Progenitor cell of endocrine pancreas (in vitro differentiated cells): Measurements from ENCODE around the gene MPP3. TPM values are rescaled to one million over a fixed set of nuclear protein-coding genes. Genes with fewer than 3 reads are reported as not detected.
A peak's percentile ranks its signal among the peaks of the same experiment; 100 is the strongest.
"Not testable (repeated sequence)": the region's sequence is repeated elsewhere in the genome, so short reads cannot be mapped to it uniquely, and the experiment has no call there.

Source experiments
- DNase-seq: peaks from one replicate; pipeline ENCODE4 v3.0.0; 2021; ENCODE audit warnings: low spot score; ENCODE audit not compliant: unreplicated experiment
- H3K27ac Mint-ChIP-seq: 2 replicates; pipeline ENCODE4 v1.8.0; 2021; ENCODE audit warnings: mild to moderate bottlenecking, moderate library complexity, mixed read lengths
- H3K27me3 Mint-ChIP-seq: 2 replicates; pipeline ENCODE4 v1.8.0; 2021; ENCODE audit warnings: mixed read lengths
- H3K36me3 Mint-ChIP-seq: 2 replicates; pipeline ENCODE4 v1.8.0; 2022; ENCODE audit warnings: mixed read lengths; ENCODE audit not compliant: insufficient read depth
- H3K4me1 Mint-ChIP-seq: 2 replicates; pipeline ENCODE4 v1.8.0; 2021; ENCODE audit warnings: low read depth, mixed read lengths
- H3K4me3 Mint-ChIP-seq: 2 replicates; pipeline ENCODE4 v1.8.0; 2021; ENCODE audit warnings: low read depth, mild to moderate bottlenecking, moderate library complexity, mixed read lengths
- H3K9me3 Mint-ChIP-seq: 2 replicates; pipeline ENCODE4 v1.8.0; 2021; ENCODE audit warnings: low read depth, mixed read lengths
- CTCF ChIP-seq: fragments of 200-600 bp; sonication (generic); IDR thresholded peaks from one replicate; pipeline ENCODE4 v1.5.0; 2021; ENCODE audit warnings: antibody characterized with exemption, mild to moderate bottlenecking; ENCODE audit not compliant: unreplicated experiment
- total RNA-seq: library from RNA; stranded (reverse); gene quantifications from 2 replicates; pipeline ENCODE4 v1.2.1, GENCODE V29; 2021

The MPP3 gene
- total RNA-seq, 1 donor from 2014 or later, result 12.6 TPM

DNA sequence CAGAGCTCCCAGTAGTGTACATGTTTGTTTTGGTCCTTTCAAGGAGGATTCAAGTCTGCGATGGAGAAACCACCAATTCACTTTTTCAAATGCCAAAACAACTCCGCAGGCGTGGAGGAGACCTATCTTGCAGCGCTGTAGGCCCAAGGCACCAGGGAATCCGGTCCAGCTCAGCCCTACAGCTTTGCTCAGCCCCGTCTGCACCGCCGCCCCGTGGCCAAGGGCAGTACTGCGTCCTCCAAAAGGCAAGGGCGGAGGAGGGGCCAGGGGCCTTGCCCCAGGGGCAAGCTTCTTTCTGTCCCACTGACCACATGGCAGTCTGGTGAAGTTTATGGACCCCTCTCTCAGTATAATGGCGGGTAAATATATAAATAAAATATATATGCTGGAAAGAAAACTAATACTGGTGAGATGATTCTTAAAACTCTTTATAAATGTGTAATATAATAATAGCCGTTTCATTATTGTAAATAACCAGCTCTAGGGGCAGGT lies 13.3 kb upstream of the MPP3 start:
- peak; percentile 91 for TF ChIP-seq CTCF
- Mint-ChIP-seq H3K27me3 (peaks cover 16% of the 10 kb centered on the region), H3K9me3 (no peaks in the 10 kb centered on the region), H3K36me3 (no peaks in the 10 kb centered on the region), H3K4me1 (no peaks in the 10 kb centered on the region), H3K27ac (no peak overlapping the region), H3K4me3 (no peak overlapping the region)
- peak; percentile 85 for DNase-seq

GRCh38 chr17:43845766-43846165 lies 12.8 kb upstream of the MPP3 start:
- no peaks in the 10 kb centered on the region for H3K4me1 Mint-ChIP-seq

DNA sequence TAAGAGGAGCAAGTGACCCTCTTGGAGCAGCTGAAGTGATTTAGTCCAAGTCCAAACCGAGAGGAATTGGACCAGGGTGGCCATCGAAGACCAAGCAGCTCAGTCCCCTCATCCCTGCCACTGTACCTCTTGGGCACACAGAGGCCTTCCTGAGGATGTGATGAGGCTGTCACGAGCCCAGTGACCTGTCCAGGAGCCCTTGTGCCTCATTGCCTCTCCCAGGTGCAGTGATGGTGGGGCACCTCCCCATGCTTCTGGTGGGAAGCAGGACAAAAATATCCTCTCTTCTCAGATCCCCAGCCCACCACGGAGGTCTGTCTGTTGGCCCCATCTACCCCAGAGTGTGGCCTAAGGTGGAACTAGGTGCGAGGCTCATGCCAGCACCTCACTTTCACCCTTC lies 11.3 kb upstream of the MPP3 start:
- H3K4me3 Mint-ChIP-seq, result no peak overlapping the region
- peaks cover 20% of the 10 kb centered on the region for H3K27me3 Mint-ChIP-seq
- H3K36me3 Mint-ChIP-seq, result no peaks in the 10 kb centered on the region
- H3K27ac Mint-ChIP-seq, result no peak overlapping the region
- no peak for TF ChIP-seq CTCF
- no peak for DNase-seq
- H3K4me1 Mint-ChIP-seq, result no peaks in the 10 kb centered on the region
- no peaks in the 10 kb centered on the region for H3K9me3 Mint-ChIP-seq

More at GRCh38 chr17:43845766-43846165, 12.8 kb upstream of the MPP3 start:
- no peak for DNase-seq
- no peaks in the 10 kb centered on the region for H3K9me3 Mint-ChIP-seq
- H3K4me3 Mint-ChIP-seq, result no peak overlapping the region
- H3K27ac Mint-ChIP-seq, result no peak overlapping the region
- peaks cover 15% of the 10 kb centered on the region for H3K27me3 Mint-ChIP-seq
- no peaks in the 10 kb centered on the region for H3K36me3 Mint-ChIP-seq
- TF ChIP-seq CTCF, result no peak

- peaks cover 14% of the 10 kb centered on the region for H3K27me3 Mint-ChIP-seq
- H3K27ac Mint-ChIP-seq, result no peak overlapping the region
- no peak overlapping the region for H3K4me3 Mint-ChIP-seq
- no peaks in the 10 kb centered on the region for H3K9me3 Mint-ChIP-seq
- H3K36me3 Mint-ChIP-seq, result no peaks in the 10 kb centered on the region
- TF ChIP-seq CTCF, result no peak
- DNase-seq, result no peak
- H3K4me1 Mint-ChIP-seq, result no peaks in the 10 kb centered on the region
These were observed 10.0 kb upstream of the MPP3 start for GRCh38 chr17:43842975-43843325.

GRCh38 chr17:43842091-43842974 lies 9.4 kb upstream of the MPP3 start:
- not testable (repeated sequence) for DNase-seq

GRCh38 chr17:43841282-43841681 lies 8.3 kb upstream of the MPP3 start:
- H3K4me1 Mint-ChIP-seq, result no peaks in the 10 kb centered on the region
- H3K4me3 Mint-ChIP-seq, result no peak overlapping the region
- no peak for TF ChIP-seq CTCF
- H3K27ac Mint-ChIP-seq, result no peak overlapping the region
- no peak for DNase-seq
- H3K36me3 Mint-ChIP-seq, result no peaks in the 10 kb centered on the region
- H3K9me3 Mint-ChIP-seq, result no peaks in the 10 kb centered on the region
- H3K27me3 Mint-ChIP-seq, result peaks cover 13% of the 10 kb centered on the region

More at GRCh38 chr17:43842091-43842974, 9.4 kb upstream of the MPP3 start:
- H3K27me3 Mint-ChIP-seq, result peaks cover 13% of the 10 kb centered on the region
- H3K9me3 Mint-ChIP-seq, H3K36me3 Mint-ChIP-seq, H3K4me3 Mint-ChIP-seq, H3K27ac Mint-ChIP-seq, H3K4me1 Mint-ChIP-seq: not testable (repeated sequence)
